H1 (cell line): ENCODE data around the gene SPOCK1. TPM values are rescaled to one million over a fixed set of nuclear protein-coding genes. Genes with fewer than 3 reads are reported as not detected.
"Not testable (repeated sequence)": the region's sequence is repeated elsewhere in the genome, so short reads cannot be mapped to it uniquely, and the experiment has no call there.

ENCODE experiments used
- CTCF ChIA-PET: fragments of 300-600 bp; sonication (Branson Sonifier 250); formaldehyde crosslinking; loops from one replicate; lab custom pipeline; 2021; ENCODE audit not compliant: partially characterized antibody; lab: Charles Lee
- POLR2A ChIA-PET: fragments of 300-600 bp; sonication (Branson Sonifier 250); formaldehyde crosslinking; loops from one replicate; lab custom pipeline; 2021; ENCODE audit warnings: inconsistent platforms; ENCODE audit not compliant: partially characterized antibody; lab: Charles Lee
- DNase-seq, 2 experiments: peaks; one replicate each; pipeline versions ENCODE4 v3.0.0 to v3.0.0-alpha.2; 2010 to 2022; ENCODE audit warnings: low spot score in 2 of 2, low read depth in 1 of 2, mixed read lengths in 1 of 2
- FAIRE-seq: peaks from 2 replicates; lab custom pipeline; 2011; peaks lifted over from hg19 to GRCh38; lab: Jason Lieb, UNC
- H2AFZ ChIP-seq: 2 replicates; pipeline ENCODE4 v1.8.1; 2012; ENCODE audit warnings: low read length, inconsistent platforms
- H2AK5ac ChIP-seq: 2 replicates; pipeline ENCODE4 v1.6.1; 2013; ENCODE audit warnings: low read depth, low read length
- H2BK120ac ChIP-seq: replicated peaks from 2 replicates; pipeline ENCODE3; 2013; ENCODE audit warnings: low read depth, low read length, inconsistent platforms
- H2BK12ac ChIP-seq: 2 replicates; pipeline ENCODE4 v1.6.1; 2013; ENCODE audit warnings: low read depth, low read length
- H2BK15ac ChIP-seq: 2 replicates; pipeline ENCODE4 v1.6.1; 2013; ENCODE audit warnings: low read length
- H2BK20ac ChIP-seq: 2 replicates; pipeline ENCODE4 v1.6.1; 2013; ENCODE audit warnings: low read length
- H2BK5ac ChIP-seq: 2 replicates; pipeline ENCODE4 v1.6.1; 2013; ENCODE audit warnings: low read depth, low read length
- H3K14ac ChIP-seq: 2 replicates; pipeline ENCODE4 v1.6.1; 2013; ENCODE audit warnings: inconsistent platforms; ENCODE audit not compliant: insufficient read length
- H3K18ac ChIP-seq: 2 replicates; pipeline ENCODE4 v1.6.1; 2013; ENCODE audit warnings: low read length; ENCODE audit errors: extremely low read depth
- H3K23ac ChIP-seq: 2 replicates; pipeline ENCODE4 v1.6.1; 2013; ENCODE audit warnings: inconsistent platforms; ENCODE audit not compliant: insufficient read length
- H3K23me2 ChIP-seq: 2 replicates; pipeline ENCODE4 v1.6.1; 2013; ENCODE audit warnings: low read depth, low read length
- H3K27ac ChIP-seq: 2 replicates; pipeline ENCODE4 v1.6.1; 2011; ENCODE audit warnings: low read depth, low read length, inconsistent platforms
- H3K27me3 ChIP-seq, 4 experiments: replicated peaks in 1 of 4; 1 replicate in 1 of 4; 2 replicates in 3 of 4; pipeline versions ENCODE4 v1.6.1 to v1.8.1; 2011 to 2013; ENCODE audit warnings: low read length in 3 of 4, mild to moderate bottlenecking in 3 of 4, inconsistent platforms in 2 of 4, mixed read lengths in 2 of 4, moderate library complexity in 1 of 4; ENCODE audit not compliant: control insufficient read depth in 3 of 4, insufficient read depth in 3 of 4; ENCODE audit errors: extremely low read depth in 1 of 4
- H3K36me3 ChIP-seq, 4 experiments: 2 replicates each; pipeline versions ENCODE4 v1.6.1 to v1.8.1; 2011 to 2013; ENCODE audit warnings: mild to moderate bottlenecking in 4 of 4, low read length in 3 of 4, moderate library complexity in 2 of 4, control low read depth in 1 of 4, inconsistent platforms in 1 of 4; ENCODE audit not compliant: insufficient read depth in 4 of 4, control insufficient read depth in 2 of 4
- H3K4ac ChIP-seq: replicated peaks from 2 replicates; pipeline ENCODE3; 2013; ENCODE audit warnings: low read length, low read depth, mixed read lengths, inconsistent platforms; ENCODE audit not compliant: insufficient read length
- H3K4me1 ChIP-seq, 4 experiments: replicated peaks in 1 of 4; 1 replicate in 1 of 4; 2 replicates in 3 of 4; pipeline versions ENCODE4 v1.6.1 to v1.8.1; 2011 to 2013; ENCODE audit warnings: low read length in 3 of 4, inconsistent platforms in 2 of 4, mixed read lengths in 1 of 4; ENCODE audit not compliant: insufficient read depth in 4 of 4, control insufficient read depth in 3 of 4
- H3K4me2 ChIP-seq, 2 experiments: 2 replicates each; pipeline versions ENCODE4 v1.6.1 to v1.8.1; 2011 to 2013; ENCODE audit warnings: low read depth in 2 of 2, low read length in 2 of 2, control low read depth in 1 of 2, inconsistent platforms in 1 of 2, mild to moderate bottlenecking in 1 of 2; ENCODE audit not compliant: insufficient read depth in 1 of 2
- H3K4me3 ChIP-seq, 4 experiments: fragments of 200-600, 300-600 bp in 1 of 4; sonication (generic), shearing (Covaris generic), sonication (Bioruptor Twin) in 1 of 4; 2 replicates each; pipeline versions ENCODE4 v1.5.1 to v1.8.1; 2011 to 2016; ENCODE audit warnings: low read length in 4 of 4, low read depth in 3 of 4, control low read depth in 2 of 4, inconsistent platforms in 2 of 4, mild to moderate bottlenecking in 2 of 4, mixed read lengths in 1 of 4, moderate library complexity in 1 of 4; ENCODE audit not compliant: insufficient read depth in 2 of 4; ENCODE audit errors: extremely low read depth in 1 of 4
- H3K56ac ChIP-seq: replicated peaks from 2 replicates; pipeline ENCODE3; 2013; ENCODE audit warnings: low read depth, mild to moderate bottlenecking, mixed read lengths, low read length, inconsistent platforms; ENCODE audit not compliant: insufficient read length
- H3K79me1 ChIP-seq: 2 replicates; pipeline ENCODE4 v1.6.1; 2013; ENCODE audit warnings: low read depth, low read length, control low read depth
- H3K79me2 ChIP-seq, 2 experiments: 2 replicates each; pipeline versions ENCODE4 v1.6.1 to v1.8.1; 2012 to 2013; ENCODE audit warnings: low read length in 2 of 2, mild to moderate bottlenecking in 2 of 2, inconsistent platforms in 1 of 2; ENCODE audit not compliant: insufficient read depth in 2 of 2, control insufficient read depth in 1 of 2
- H3K9ac ChIP-seq, 4 experiments: replicated peaks in 1 of 4; 1 replicate in 1 of 4; 2 replicates in 3 of 4; pipeline versions ENCODE4 v1.6.1 to v1.8.1; 2011 to 2013; ENCODE audit warnings: low read depth in 3 of 4, low read length in 3 of 4, control low read depth in 2 of 4, mild to moderate bottlenecking in 2 of 4, moderate library complexity in 2 of 4, inconsistent platforms in 1 of 4; ENCODE audit errors: extremely low read depth in 1 of 4
- H3K9me3 ChIP-seq, 2 experiments: 2 replicates each; pipeline versions ENCODE4 v1.6.1 to v1.8.1; 2012 to 2013; ENCODE audit warnings: mild to moderate bottlenecking in 2 of 2, moderate library complexity in 2 of 2, control low read depth in 1 of 2, inconsistent platforms in 1 of 2, low read depth in 1 of 2, low read length in 1 of 2, mixed read lengths in 1 of 2; ENCODE audit not compliant: insufficient read depth in 2 of 2
- H4K20me1 ChIP-seq, 2 experiments: replicated peaks in 1 of 2; 2 replicates each; pipeline versions ENCODE3 to v1.8.1; 2011 to 2013; ENCODE audit warnings: inconsistent platforms in 2 of 2, low read length in 2 of 2, mild to moderate bottlenecking in 1 of 2; ENCODE audit not compliant: insufficient read depth in 2 of 2, control insufficient read depth in 1 of 2
- H4K5ac ChIP-seq: 2 replicates; pipeline ENCODE4 v1.6.1; 2013; ENCODE audit warnings: low read length, low read depth, mixed read lengths, inconsistent platforms; ENCODE audit not compliant: insufficient read length
- H4K8ac ChIP-seq: 2 replicates; pipeline ENCODE4 v1.8.0; 2013; ENCODE audit warnings: mild to moderate bottlenecking, moderate library complexity, low read length, inconsistent platforms; ENCODE audit not compliant: insufficient read depth; ENCODE audit errors: extremely low read depth
- H4K91ac ChIP-seq: replicated peaks from 2 replicates; pipeline ENCODE3; 2013; ENCODE audit warnings: low read length, mixed read lengths, inconsistent platforms; ENCODE audit not compliant: insufficient read length
- WGBS, 2 experiments: shearing (Covaris generic) in 1 of 2; methylation state at CpG; one replicate each; pipeline versions ENCODE4 v1.1.6 to v1.1.7; 2013 to 2015; ENCODE audit warnings: low lambda C conversion rate in 2 of 2, mixed read lengths in 2 of 2, inconsistent platforms in 1 of 2, low coverage in 1 of 2, missing lambda C conversion rate in 1 of 2; ENCODE audit not compliant: insufficient replicate concordance in 2 of 2, insufficient coverage in 1 of 2, insufficient read length in 1 of 2; ENCODE audit errors: extremely low coverage in 1 of 2, missing lambda C conversion rate in 1 of 2; 5-methylcytosine and 5-hydroxymethylcytosine counted together
- polyA plus RNA-seq, 7 experiments: library from polyadenylated mRNA; depleted of rRNA in 3 of 7; stranded (reverse) in 5 of 7; unstranded in 2 of 7; fragments of >200 nt in 5 of 7; fragments of 200-250 nt in 2 of 7; gene quantifications; 1 replicate in 5 of 7; 2 replicates in 1 of 7; 4 replicates in 1 of 7; pipeline versions ENCODE4 v1.2.1 to v1.2.3, GENCODE V29; 2011 to 2013; ENCODE audit warnings: missing spikeins in 2 of 7, mixed read lengths in 2 of 7
- total RNA-seq: library from RNA; stranded (reverse); fragmentation: NEBNext Ultra II Directional; extraction: Animal tissue kit (Norgen Biotek cat#: 25700); gene quantifications from 2 replicates; pipeline ENCODE4 v1.2.1, GENCODE V29; 2021

The SPOCK1 gene
- total and polyA plus RNA-seq, 2 of the 8 experiments (the other 6 are each of a cell fraction or from before 2014, with no cell fraction given): 6.9 to 18.1 TPM

- CTCF ChIA-PET: interaction anchor here (0.8 to 4.6 kb wide), 7 partner anchors 10 to 696 kb away, joined by 3 to 47 read pairs (median 5); no protein-coding TSS in a partner anchor
- H2BK12ac ChIP-seq, H3K23ac ChIP-seq, H2BK15ac ChIP-seq, H3K4me3 ChIP-seq, H3K56ac ChIP-seq, H4K5ac ChIP-seq, FAIRE-seq, H2AFZ ChIP-seq, H3K9me3 ChIP-seq, DNase-seq, H3K27ac ChIP-seq, H3K79me1 ChIP-seq, H2BK120ac ChIP-seq, H4K8ac ChIP-seq, H2BK5ac ChIP-seq, H4K20me1 ChIP-seq, H3K79me2 ChIP-seq, H2AK5ac ChIP-seq, H3K4me1 ChIP-seq, H3K23me2 ChIP-seq, H3K4ac ChIP-seq, H3K36me3 ChIP-seq, H2BK20ac ChIP-seq, POLR2A ChIA-PET, H4K91ac ChIP-seq, H3K9ac ChIP-seq, H3K14ac ChIP-seq, H3K18ac ChIP-seq, H3K4me2 ChIP-seq: not testable (repeated sequence)
- no CpG with 5 or more reads among the region's 5 CpGs for WGBS, 2 experiments
- peaks cover 11 to 25% (median 18%) of the 10 kb centered on the region in 4 experiments for H3K27me3 ChIP-seq
Observed at GRCh38 chr5:137499506-137499847, 351 bp upstream of the SPOCK1 start.
